Measurements from ENCODE around the gene FECH.

FECH gene

GRCh38 chr18:57629422-57629821, 42.9 kb upstream of the FECH start:
- DNase-seq (ENCODE audit: low read depth) = no peak
- H3K4me3 ChIP-seq (ENCODE audit: low read depth, low read length) = no peak overlapping the region

GRCh38 chr18:57627488-57627887, 41.0 kb upstream of the FECH start:
- H3K4me3 ChIP-seq (ENCODE audit: low read depth, low read length) = no peak overlapping the region
- TF ChIP-seq CTCF (IDR thresholded peaks at IDR 0.05; ENCODE audit: insufficient read depth, low read depth, low read length, missing control alignments) = no peak
- no peak for DNase-seq (ENCODE audit: low read depth)

More at GRCh38 chr18:57629422-57629821, 42.9 kb upstream of the FECH start:
- TF ChIP-seq CTCF (IDR thresholded peaks at IDR 0.05; ENCODE audit: insufficient read depth, low read depth, low read length, missing control alignments) = no peak

GRCh38 chr18:57624988-57625387, 38.5 kb upstream of the FECH start:
- no peak for TF ChIP-seq CTCF (IDR thresholded peaks at IDR 0.05; ENCODE audit: insufficient read depth, low read depth, low read length, missing control alignments)
- DNase-seq (ENCODE audit: low read depth) = no peak
- no peak overlapping the region for H3K4me3 ChIP-seq (ENCODE audit: low read depth, low read length)

GRCh38 chr18:57621246-57621604, 34.7 kb upstream of the FECH start:
- DNase-seq (ENCODE audit: low read depth) = no peak
- TF ChIP-seq CTCF (IDR thresholded peaks at IDR 0.05; ENCODE audit: insufficient read depth, low read depth, low read length, missing control alignments) = no peak
- peak overlapping the region; percentile 78 for H3K4me3 ChIP-seq (ENCODE audit: low read depth, low read length)

- no peak for DNase-seq (ENCODE audit: low read depth)
- no peak for TF ChIP-seq CTCF (IDR thresholded peaks at IDR 0.05; ENCODE audit: insufficient read depth, low read depth, low read length, missing control alignments)
- no peak overlapping the region for H3K4me3 ChIP-seq (ENCODE audit: low read depth, low read length)
Observed at GRCh38 chr18:57619876-57620275, 33.4 kb upstream of the FECH start.

GRCh38 chr18:57618910-57619309, 32.4 kb upstream of the FECH start:
- DNase-seq (ENCODE audit: low read depth) = no peak
- H3K4me3 ChIP-seq (ENCODE audit: low read depth, low read length) = no peak overlapping the region
- TF ChIP-seq CTCF (IDR thresholded peaks at IDR 0.05; ENCODE audit: insufficient read depth, low read depth, low read length, missing control alignments) = no peak

GRCh38 chr18:57603871-57604270, 17.4 kb upstream of the FECH start:
- DNase-seq (ENCODE audit: low read depth) = no peak

More at GRCh38 chr18:57603871-57604270, 17.4 kb upstream of the FECH start:
- TF ChIP-seq CTCF (IDR thresholded peaks at IDR 0.05; ENCODE audit: insufficient read depth, low read depth, low read length, missing control alignments) = no peak
- H3K4me3 ChIP-seq (ENCODE audit: low read depth, low read length) = no peak overlapping the region

All from GM12865 (cell line).